C4-2B (cell line): ENCODE results near the gene DLG1.

Source experiments
- H3K27ac ChIP-seq: fragments of 450-650 bp; 2 replicates; pipeline ENCODE4 v1.5.1; 2017
- ZFX ChIP-seq: fragments of 450-650 bp; IDR thresholded peaks from 2 replicates; pipeline ENCODE4 v1.6.1; 2017
- TF ChIP-seq, protein P1 (sequence below): fragments of 450-650 bp; conservative IDR thresholded peaks from 2 replicates; pipeline ENCODE4 v1.5.1; 2017; ENCODE audit warnings: mild to moderate bottlenecking

The DLG1 gene

DNA sequence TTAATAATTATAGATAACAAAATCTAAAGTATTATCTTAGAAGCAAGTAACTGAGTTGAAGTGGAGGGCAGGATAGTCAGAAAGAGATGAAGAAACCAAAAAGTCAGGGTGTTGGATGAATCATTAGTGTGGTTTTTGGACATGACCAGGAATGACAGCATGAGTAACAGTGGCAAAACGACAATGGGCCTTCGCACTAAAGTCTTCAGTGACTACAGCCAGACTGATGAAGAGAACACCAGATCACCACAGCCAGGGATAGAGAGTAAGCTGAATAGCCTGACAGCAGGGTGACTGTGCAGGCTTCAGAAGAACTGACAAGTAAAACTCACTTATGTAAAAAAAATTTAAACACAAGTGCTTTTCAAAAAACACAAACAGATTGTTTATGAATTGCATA lies 172.8 kb downstream of the DLG1 start:
- no peak for TF ChIP-seq ZFX
- TF ChIP-seq, protein P1, sequence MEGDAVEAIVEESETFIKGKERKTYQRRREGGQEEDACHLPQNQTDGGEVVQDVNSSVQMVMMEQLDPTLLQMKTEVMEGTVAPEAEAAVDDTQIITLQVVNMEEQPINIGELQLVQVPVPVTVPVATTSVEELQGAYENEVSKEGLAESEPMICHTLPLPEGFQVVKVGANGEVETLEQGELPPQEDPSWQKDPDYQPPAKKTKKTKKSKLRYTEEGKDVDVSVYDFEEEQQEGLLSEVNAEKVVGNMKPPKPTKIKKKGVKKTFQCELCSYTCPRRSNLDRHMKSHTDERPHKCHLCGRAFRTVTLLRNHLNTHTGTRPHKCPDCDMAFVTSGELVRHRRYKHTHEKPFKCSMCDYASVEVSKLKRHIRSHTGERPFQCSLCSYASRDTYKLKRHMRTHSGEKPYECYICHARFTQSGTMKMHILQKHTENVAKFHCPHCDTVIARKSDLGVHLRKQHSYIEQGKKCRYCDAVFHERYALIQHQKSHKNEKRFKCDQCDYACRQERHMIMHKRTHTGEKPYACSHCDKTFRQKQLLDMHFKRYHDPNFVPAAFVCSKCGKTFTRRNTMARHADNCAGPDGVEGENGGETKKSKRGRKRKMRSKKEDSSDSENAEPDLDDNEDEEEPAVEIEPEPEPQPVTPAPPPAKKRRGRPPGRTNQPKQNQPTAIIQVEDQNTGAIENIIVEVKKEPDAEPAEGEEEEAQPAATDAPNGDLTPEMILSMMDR = no peak
- no peak overlapping the region for H3K27ac ChIP-seq

DNA sequence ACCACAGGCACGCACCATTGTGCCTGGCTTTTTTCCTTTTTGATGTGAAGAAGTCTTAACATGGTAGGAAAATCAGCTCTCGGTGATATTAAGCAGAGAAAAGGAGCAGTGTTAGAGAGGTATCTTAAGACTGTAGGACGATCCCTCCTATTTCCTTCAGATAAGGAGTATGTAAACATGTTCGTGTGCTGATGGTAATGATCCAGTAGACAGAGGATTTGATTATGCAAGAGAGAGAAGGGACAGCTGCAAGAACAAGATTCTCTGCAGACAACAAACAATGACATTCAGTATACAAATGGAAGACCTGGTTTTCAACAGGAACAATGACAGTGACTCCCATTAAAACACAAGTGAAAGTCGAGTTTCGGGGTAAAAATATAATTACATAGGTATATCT lies 173.7 kb downstream of the DLG1 start:
- H3K27ac ChIP-seq = no peak overlapping the region
- TF ChIP-seq, protein P1 = no peak
- no peak for TF ChIP-seq ZFX

- H3K27ac ChIP-seq = no peak overlapping the region
- no peak for TF ChIP-seq ZFX
- TF ChIP-seq, protein P1 = no peak
Measured at GRCh38 chr3:197122394-197122793, 176.0 kb downstream of the DLG1 start.

DNA sequence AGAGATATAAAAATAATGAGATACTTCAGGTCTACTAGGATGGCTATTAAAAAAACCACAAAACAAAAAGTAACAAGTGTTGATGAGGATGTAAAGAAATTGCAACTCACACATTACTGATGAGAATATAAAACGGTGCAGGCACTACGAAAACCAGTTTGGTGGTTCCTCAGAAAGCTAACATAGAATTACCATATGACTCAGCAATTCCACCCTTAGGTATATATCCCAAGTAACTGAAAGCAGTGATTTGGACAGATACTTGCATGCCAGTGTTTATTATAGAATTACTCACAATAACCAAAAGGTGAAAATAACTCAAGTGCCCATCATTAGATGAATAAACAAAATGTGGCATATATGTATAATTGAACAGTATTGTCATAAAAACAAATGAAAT lies 181.3 kb downstream of the DLG1 start:
- TF ChIP-seq, protein P1 = no peak
- TF ChIP-seq ZFX = no peak
- H3K27ac ChIP-seq = no peak overlapping the region

GRCh38 chr3:197114007-197114406 lies 184.4 kb downstream of the DLG1 start:
- H3K27ac ChIP-seq = no peak overlapping the region
- no peak for TF ChIP-seq ZFX
- TF ChIP-seq, protein P1 = no peak

DNA sequence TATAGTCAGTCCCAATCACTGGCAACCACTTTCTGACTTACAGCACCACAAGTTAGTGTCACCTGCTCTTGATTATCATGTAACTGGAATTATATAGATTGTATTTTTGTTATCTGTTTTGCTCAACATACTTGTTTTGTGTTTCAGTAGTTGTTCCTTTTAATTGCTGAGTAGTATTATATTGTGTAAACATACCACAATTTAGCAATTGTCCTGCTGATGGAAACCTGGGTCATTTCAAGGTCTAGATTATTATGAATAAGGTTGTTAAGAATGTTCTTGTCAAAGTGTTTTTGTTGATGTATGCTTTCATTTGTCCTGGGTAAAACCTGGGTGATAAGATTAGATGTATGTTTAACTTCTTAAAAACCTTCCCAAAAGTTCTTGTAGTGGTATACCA lies 186.7 kb downstream of the DLG1 start:
- no peak overlapping the region for H3K27ac ChIP-seq
- TF ChIP-seq, protein P1 = no peak
- no peak for TF ChIP-seq ZFX

DNA sequence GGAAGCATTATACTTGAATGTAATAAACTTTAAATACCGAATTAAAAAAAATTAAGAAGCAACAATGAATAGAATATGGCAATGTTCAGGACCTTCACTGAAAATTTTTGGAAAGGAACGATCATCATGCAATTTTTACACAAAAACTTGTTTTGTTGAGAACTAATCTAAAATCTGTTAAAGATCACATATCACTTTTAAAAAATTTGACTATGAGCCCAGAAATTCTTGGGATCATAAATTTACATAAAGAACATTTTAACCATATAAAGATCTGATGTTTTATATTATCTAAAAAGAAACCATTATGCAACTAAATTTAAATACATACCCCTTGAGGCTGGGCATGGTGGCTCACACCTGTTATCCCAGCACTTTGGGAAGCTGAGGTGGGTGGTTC lies 192.6 kb downstream of the DLG1 start:
- no peak for TF ChIP-seq ZFX
- TF ChIP-seq, protein P1 = no peak
- no peak overlapping the region for H3K27ac ChIP-seq
